GM19452 (cell line): ENCODE data around the gene PPP2R2B.
"Not testable (repeated sequence)": the region's sequence is repeated elsewhere in the genome, so short reads cannot be mapped to it uniquely, and the experiment has no call there.

Experiments
- ATAC-seq: cut with Tn5 transposase; IDR thresholded peaks from one replicate; pipeline ENCODE4 v1.9.1; 2021; ENCODE audit not compliant: unreplicated experiment

PPP2R2B gene

DNA sequence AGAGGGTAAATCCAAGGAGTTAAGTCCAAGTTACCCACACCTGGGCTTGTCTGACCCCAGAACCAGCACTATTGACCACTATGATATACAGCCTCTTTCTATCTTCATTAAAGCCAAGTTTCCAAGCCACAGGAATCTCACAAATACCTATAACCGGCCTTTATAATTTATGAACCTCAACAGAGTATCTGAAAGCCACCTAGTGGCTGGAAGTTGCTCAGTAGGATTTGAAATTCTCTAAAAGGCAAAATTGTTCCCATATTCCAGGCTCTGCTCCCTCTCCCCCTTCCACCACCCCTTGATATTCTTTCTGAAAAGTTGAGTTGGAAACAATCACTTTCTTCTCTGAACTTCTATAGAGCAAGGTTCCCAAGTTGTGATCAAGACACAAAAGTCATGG lies 256.2 kb downstream of the PPP2R2B start:
- no peak for ATAC-seq

GRCh38 chr5:146620669-146621051 lies 257.9 kb downstream of the PPP2R2B start:
- no peak for ATAC-seq

DNA sequence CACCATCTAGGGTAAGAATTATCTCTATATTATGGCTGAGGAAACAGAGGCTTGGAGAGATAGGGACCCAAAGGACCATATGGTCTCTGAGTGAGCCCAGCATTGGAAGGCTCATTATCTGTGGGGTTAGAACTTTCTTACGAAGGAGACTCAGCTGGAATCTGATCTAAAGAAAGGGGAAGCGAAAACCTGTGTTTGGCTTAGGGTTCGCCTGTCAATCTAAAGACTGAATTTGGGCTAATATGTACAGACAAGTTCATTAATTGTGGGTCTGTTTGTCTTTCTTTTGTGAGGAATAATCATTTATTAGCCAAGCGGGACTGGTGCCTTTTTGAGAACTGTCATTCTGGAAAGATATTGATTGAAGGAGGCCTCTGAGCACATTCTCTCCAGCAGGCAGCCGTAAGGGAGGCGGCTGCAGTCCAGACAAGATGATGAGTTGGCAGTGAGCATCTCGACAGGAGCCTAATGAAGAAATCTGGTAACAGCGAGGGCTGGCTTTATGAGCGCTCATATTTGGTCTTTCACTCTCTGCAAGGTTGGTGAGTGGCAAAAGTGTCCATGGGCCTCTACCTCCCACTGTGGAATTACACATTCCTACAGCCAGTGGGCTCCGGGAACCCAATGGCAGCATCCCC lies 258.4 kb downstream of the PPP2R2B start:
- ATAC-seq = no peak

DNA sequence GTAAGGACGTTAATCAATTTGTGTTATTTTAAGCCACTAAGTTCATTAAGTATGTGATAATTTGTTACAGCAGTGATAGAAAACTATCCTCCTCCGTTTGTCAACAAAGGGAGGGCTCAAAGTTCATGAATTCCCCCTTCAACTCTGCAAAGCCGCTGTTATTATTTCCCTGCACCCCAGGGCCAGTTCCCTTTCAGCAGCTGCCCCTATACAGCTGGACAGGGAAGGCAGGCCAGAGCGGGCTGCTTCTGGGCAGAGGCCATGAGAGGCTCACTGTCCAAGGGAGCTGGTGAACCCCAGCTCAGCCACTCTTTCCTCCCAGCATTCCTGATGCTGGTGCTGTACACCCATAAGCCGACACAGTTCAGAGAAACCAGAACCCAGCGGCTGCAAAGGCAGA lies 260.1 kb downstream of the PPP2R2B start:
- no peak for ATAC-seq

DNA sequence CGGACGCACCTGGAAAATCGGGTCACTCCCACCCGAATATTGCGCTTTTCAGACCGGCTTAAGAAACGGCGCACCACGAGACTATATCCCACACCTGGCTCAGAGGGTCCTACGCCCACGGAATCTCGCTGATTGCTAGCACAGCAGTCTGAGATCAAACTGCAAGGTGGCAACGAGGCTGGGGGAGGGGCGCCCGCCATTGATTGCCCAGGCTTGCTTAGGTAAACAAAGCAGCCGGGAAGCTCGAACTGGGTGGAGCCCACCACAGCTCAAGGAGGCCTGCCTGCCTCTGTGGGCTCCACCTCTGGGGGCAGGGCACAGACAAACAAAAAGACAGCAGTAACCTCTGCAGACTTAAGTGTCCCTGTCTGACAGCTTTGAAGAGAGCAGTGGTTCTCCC lies 268.8 kb downstream of the PPP2R2B start:
- not testable (repeated sequence) for ATAC-seq

DNA sequence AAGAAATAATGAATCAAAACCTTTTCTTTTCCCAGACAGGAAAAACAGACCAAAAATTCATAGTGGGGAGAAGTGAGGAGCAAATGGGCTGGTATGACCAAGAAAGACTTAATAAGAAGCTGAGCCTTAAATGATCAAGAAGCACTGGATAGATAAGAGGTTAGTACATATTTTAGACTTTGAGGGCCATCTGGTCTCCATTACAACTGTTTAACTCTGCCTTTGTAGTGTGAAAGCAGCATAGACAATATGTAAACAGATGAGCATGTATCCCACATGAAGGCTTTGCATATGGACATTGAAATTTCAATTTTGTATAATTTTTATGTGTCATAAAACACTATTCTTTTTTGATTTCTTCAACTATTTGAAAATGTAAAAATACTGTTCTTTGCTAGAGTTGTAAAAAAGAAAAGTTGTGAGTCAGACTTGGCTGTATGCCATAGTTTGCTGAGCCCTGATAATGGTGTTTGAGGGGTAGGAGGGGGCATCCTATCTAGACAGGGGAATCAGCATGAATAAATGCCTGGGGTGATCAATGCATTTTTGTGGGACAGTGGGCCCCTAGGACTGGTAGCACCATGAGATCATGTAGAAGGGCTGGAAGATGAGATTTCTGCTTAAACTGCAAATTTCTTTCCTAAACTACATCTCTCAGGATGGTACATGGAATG lies 270.8 kb downstream of the PPP2R2B start:
- no peak for ATAC-seq

DNA sequence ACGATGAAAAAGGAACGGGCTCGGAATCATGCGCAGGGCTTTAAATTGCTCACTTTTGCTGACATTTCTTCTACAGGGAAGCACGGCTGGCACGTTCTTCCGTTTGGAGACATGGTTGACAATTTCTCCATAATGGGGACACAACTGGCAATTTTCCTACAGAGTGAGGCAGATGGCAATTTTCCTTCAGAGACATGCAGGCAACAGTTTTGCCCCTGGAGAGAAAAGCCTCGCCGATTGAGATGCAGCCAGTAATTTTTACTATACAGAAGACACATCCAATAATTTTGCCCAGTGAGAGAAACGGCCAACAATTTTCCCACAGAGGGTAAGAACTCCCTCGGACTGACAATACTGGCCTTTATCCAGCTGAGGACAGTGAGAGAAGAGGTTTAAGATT lies 271.7 kb downstream of the PPP2R2B start:
- ATAC-seq = no peak

- no peak for ATAC-seq
Measured at GRCh38 chr5:146600376-146600775, 278.2 kb downstream of the PPP2R2B start.

DNA sequence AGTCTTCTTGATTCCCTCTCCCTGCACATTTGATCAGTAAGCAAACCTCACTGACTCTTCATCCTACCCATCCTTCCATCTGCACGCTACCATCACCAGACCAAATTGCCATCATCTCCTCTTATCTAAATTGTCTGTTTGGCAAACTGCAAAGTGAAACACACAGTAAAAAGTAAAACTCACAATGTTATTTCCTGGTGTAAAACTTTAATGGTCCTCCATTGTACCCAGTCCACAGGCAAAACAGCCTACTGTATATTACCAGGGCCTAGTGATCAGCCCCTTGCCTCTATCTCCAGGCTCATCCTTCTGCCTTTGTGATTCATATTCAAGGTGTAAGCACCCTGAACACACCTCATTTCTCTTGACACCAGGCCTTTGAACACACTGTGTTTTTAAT lies 279.3 kb downstream of the PPP2R2B start:
- no peak for ATAC-seq

DNA sequence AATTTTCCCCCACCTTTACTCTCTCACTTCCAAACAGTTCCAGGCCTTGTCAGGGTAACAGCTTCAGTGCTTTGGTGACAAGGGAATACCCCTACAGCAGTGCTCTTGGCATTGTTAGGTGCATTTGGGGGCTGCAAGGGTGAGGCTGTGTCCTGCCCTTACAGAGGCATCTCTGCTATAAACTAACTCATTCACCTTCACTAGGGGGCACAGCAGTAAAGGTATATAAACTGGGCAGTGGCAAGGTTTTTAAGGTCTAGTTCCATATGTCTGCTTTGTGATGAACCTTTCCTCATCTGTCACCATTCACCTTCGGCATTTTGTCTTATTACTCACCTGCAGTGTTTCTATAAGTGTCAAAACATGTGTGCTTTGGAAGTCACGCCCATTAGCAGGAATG lies 283.5 kb downstream of the PPP2R2B start:
- ATAC-seq = no peak

- no peak for ATAC-seq
Measured at GRCh38 chr5:146592352-146592751, 286.2 kb downstream of the PPP2R2B start.

- no peak for ATAC-seq
Measured at GRCh38 chr5:146589028-146589345, 289.6 kb downstream of the PPP2R2B start.

- ATAC-seq = no peak
Measured at GRCh38 chr5:146588331-146589027, 290.1 kb downstream of the PPP2R2B start.

DNA sequence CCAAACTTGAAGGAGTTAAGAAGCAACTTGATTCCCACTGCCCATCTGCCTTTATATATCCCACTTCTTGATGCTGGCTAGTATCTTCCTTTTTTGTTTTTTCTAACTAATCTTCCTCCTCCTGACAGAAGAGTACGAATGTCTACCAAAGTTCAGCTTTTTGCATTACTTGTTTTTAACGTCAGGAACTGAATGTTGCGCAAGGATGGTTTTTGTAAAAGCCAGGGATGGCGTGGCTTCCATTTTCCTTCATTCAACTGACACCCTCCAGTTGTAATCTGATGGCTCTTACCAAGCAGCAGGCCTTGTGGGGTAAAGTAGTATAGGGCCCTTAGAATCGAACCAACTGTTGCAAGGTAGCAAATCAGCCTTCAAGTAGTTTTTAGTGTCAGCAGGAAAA lies 291.8 kb downstream of the PPP2R2B start:
- no peak for ATAC-seq

DNA sequence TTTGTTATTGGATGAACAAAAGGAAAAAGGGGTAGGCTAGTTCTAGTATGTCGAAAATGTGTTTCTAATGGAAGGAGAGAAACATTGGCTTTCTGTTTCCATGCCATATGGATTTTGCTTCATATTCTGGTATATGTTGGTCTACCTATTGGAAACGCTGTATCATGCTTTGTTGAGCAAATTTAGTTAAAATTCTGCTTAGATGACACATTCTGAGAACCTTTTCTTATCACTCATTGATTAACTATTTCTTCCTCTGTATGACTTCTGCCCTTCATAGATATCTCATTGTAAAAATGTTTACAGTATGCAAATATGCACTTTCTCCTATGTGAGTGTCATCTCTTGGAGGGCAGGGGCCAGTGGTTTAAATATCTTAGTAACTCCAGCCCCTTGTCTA lies 293.8 kb downstream of the PPP2R2B start:
- ATAC-seq = no peak

DNA sequence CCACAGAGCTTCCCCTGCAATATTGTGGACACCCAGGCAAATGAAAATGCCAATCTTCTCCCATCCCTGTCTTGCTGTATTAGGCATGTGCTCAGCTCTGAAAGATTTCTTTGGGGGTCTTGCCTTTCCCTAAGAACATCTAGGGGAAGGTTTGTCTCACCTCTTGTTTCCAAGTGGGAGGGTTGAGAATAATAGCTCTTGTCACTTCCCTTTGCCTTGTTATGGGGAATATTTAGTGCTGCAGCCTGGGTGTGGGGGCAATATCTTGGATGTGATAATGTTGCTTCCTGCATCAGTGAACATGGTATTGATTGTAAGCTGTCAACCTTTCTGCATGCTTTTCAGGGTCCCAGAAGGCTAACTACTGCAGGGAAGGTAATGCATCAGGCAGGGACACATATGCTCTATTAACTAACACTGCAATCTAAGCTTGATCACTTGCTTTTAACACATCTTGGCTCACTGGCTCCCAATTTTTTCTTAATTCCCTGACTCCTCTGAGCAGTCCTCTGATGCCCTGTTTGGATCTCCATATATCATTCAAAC lies 296.4 kb downstream of the PPP2R2B start:
- no peak for ATAC-seq

GRCh38 chr5:146580237-146580636 lies 298.3 kb downstream of the PPP2R2B start:
- ATAC-seq = no peak

DNA sequence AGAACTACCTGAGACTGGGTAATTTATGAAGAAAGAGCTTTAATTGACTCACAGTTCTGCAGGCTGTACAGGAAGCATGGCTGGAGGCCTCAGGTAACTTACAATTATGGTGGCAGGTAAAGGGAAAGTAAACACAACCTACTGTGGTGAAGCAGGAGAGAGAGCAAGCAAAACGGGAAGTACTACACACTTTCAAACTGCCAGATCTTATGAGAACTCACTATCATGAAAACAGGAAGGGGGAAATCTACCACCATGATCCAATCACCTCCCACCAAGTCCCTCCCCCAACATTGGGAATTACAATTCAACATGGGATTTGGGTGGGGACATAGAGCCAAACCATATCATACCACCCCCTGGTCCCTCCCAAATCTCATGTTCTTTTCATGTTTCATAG lies 303.8 kb downstream of the PPP2R2B start:
- no peak for ATAC-seq

GRCh38 chr5:146568161-146568560 lies 310.4 kb downstream of the PPP2R2B start:
- no peak for ATAC-seq

GRCh38 chr5:146565764-146566367 lies 312.7 kb downstream of the PPP2R2B start:
- ATAC-seq = peak; percentile 90

DNA sequence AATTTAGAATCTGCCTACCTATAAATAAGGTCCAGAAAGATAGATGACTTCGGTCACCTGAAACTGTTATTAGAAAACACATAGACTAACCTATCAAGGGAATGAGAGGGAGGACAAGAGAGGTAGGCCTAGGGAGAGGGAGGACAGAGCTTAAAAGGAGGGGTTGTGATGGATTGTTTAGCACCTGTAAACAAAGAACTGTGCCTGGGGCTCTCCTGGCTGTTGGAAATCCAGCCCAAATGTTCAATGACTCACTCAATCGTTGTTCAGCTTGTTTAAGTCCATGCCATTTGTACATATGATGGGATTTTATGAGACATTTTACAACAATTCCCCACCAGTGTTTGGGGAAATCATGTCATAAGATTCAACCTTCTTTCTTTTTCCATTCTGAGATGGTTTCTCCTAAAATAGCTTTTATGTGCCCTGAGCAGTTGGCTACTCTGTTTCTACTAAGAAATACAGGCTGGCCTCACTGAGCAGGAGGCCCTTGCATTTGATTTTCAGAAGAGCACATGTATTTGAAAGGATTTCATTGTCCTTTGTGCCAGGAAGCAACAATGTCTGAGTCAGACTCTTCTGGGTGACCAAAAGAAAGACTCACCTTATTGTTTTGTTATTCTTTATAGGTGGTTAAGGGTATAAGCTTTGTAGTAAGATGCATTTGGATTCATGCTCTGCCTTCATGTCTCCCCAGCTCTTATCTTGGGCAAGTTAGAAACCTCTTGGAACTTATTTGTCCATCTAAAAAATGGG lies 314.4 kb downstream of the PPP2R2B start:
- ATAC-seq = no peak
